OCI-LY1 (cell line): ENCODE measurements around the gene ASB6.

Experiments
- H2AFZ ChIP-seq: fragments of 200-600 bp; sonication (generic), shearing (Covaris generic); 2 replicates; pipeline ENCODE4 v1.6.0; 2014; ENCODE audit warnings: antibody characterized with exemption, mild to moderate bottlenecking, low read length
- H3F3A ChIP-seq: fragments of 200-600 bp; sonication (generic), shearing (Covaris generic); 2 replicates; pipeline ENCODE4 v1.6.0; 2014; ENCODE audit warnings: mild to moderate bottlenecking, antibody characterized with exemption, low read length, moderate library complexity; ENCODE audit not compliant: insufficient read depth
- H3K27ac ChIP-seq: fragments of 200-600 bp; sonication (generic); 2 replicates; pipeline ENCODE4 v1.5.1; 2014; ENCODE audit warnings: low read length, mixed run types, mild to moderate bottlenecking, low read depth; ENCODE audit not compliant: poor library complexity, severe bottlenecking
- H3K27me3 ChIP-seq: fragments of 200-600 bp; sonication (generic); 2 replicates; pipeline ENCODE4 v1.6.0; 2014; ENCODE audit warnings: antibody characterized with exemption, mild to moderate bottlenecking, low read length, moderate library complexity; ENCODE audit not compliant: insufficient read depth
- H3K36me3 ChIP-seq: fragments of 200-600 bp; sonication (generic); 2 replicates; pipeline ENCODE4 v1.6.1; 2014; ENCODE audit warnings: mild to moderate bottlenecking, antibody characterized with exemption, low read length, moderate library complexity, mixed read lengths; ENCODE audit not compliant: insufficient read depth
- H3K4me1 ChIP-seq: fragments of 200-600 bp; sonication (generic); 2 replicates; pipeline ENCODE4 v1.5.1; 2014; ENCODE audit warnings: mild to moderate bottlenecking, low read length, moderate library complexity; ENCODE audit not compliant: insufficient read depth, severe bottlenecking
- H3K4me2 ChIP-seq: fragments of 200-600 bp; sonication (generic), shearing (Covaris generic); 2 replicates; pipeline ENCODE4 v1.6.1; 2014; ENCODE audit warnings: low read length
- H3K4me3 ChIP-seq: fragments of 200-600 bp; sonication (generic); 2 replicates; pipeline ENCODE4 v1.5.1; 2014; ENCODE audit warnings: low read length, low read depth, mild to moderate bottlenecking, mixed read lengths; ENCODE audit not compliant: poor library complexity, severe bottlenecking
- H3K79me2 ChIP-seq: fragments of 200-600 bp; shearing (Covaris generic); 2 replicates; pipeline ENCODE4 v1.6.1; 2016; ENCODE audit warnings: mixed run types, low read length, mixed read lengths; ENCODE audit not compliant: insufficient read depth
- H3K9ac ChIP-seq: fragments of 200-600 bp; sonication (generic), shearing (Covaris generic); 2 replicates; pipeline ENCODE4 v1.6.1; 2014; ENCODE audit warnings: mild to moderate bottlenecking, low read length, mixed read lengths
- H3K9me2 ChIP-seq: fragments of 200-600 bp; sonication (generic), shearing (Covaris generic); 2 replicates; pipeline ENCODE4 v1.6.1; 2014; ENCODE audit warnings: low read depth, mild to moderate bottlenecking, low read length, mixed read lengths
- H3K9me3 ChIP-seq: fragments of 200-600 bp; shearing (Covaris generic); 2 replicates; pipeline ENCODE4 v1.6.1; 2014; ENCODE audit warnings: low read length, mixed read lengths
- H4K20me1 ChIP-seq: fragments of 200-600 bp; sonication (generic), shearing (Covaris generic); 2 replicates; pipeline ENCODE4 v1.6.0; 2016; ENCODE audit warnings: mild to moderate bottlenecking, low read length; ENCODE audit not compliant: insufficient read depth
- CTCF ChIP-seq: fragments of 200-600 bp; sonication (generic), shearing (Covaris generic); IDR thresholded peaks from 2 replicates; pipeline ENCODE4 v1.5.1; 2017; ENCODE audit warnings: mild to moderate bottlenecking, antibody characterized with exemption, low read length, moderate library complexity, mixed read lengths
- EZH2 ChIP-seq: fragments of 200-600 bp; sonication (generic), shearing (Covaris generic); IDR thresholded peaks from 2 replicates; pipeline ENCODE4 v1.8.0; 2017; ENCODE audit warnings: borderline replicate concordance, mixed run types, mild to moderate bottlenecking, antibody characterized with exemption, low read length, moderate library complexity, mixed read lengths

Gene ASB6

GRCh38 chr9:129673602-129674001 lies 31.7 kb upstream of the ASB6 start:
- Histone ChIP-seq H3K4me1 (no peaks in the 10 kb centered on the region), H3K36me3 (no peaks in the 10 kb centered on the region), H3K9ac (no peak overlapping the region), H3K9me2 (no peaks in the 10 kb centered on the region), H4K20me1 (no peaks in the 10 kb centered on the region), H2AFZ (no peak overlapping the region), H3K27ac (no peak overlapping the region), H3K79me2 (no peaks in the 10 kb centered on the region), H3K4me3 (no peak overlapping the region), H3K4me2 (no peak overlapping the region), H3K9me3 (no peaks in the 10 kb centered on the region), H3K27me3 (peaks cover 7% of the 10 kb centered on the region; the same call in 1 of the 2 replicates), H3F3A (no peaks in the 10 kb centered on the region)
- no peak for TF ChIP-seq CTCF
- no peak for TF ChIP-seq EZH2

- H2AFZ ChIP-seq, result no peak overlapping the region
- H3K9ac ChIP-seq, result no peak overlapping the region
- no peaks in the 10 kb centered on the region for H3K9me3 ChIP-seq
- H3K27me3 ChIP-seq, result no peaks in the 10 kb centered on the region
- H3K4me3 ChIP-seq, result no peak overlapping the region
- H3K4me2 ChIP-seq, result no peak overlapping the region
- no peak for TF ChIP-seq EZH2
- H4K20me1 ChIP-seq, result no peaks in the 10 kb centered on the region
- H3K36me3 ChIP-seq, result no peaks in the 10 kb centered on the region
- H3F3A ChIP-seq, result no peaks in the 10 kb centered on the region
- no peak overlapping the region for H3K27ac ChIP-seq
- H3K4me1 ChIP-seq, result no peaks in the 10 kb centered on the region
- no peaks in the 10 kb centered on the region for H3K79me2 ChIP-seq
- no peaks in the 10 kb centered on the region for H3K9me2 ChIP-seq
Observed at GRCh38 chr9:129672702-129673101, 30.8 kb upstream of the ASB6 start.

GRCh38 chr9:129671519-129671918 lies 29.6 kb upstream of the ASB6 start:
- no peaks in the 10 kb centered on the region for H3K9me2 ChIP-seq

More at GRCh38 chr9:129671519-129671918, 29.6 kb upstream of the ASB6 start:
- H3K4me1 ChIP-seq, result no peaks in the 10 kb centered on the region
- H3K27ac ChIP-seq, result no peak overlapping the region
- H4K20me1 ChIP-seq, result no peaks in the 10 kb centered on the region
- no peaks in the 10 kb centered on the region for H3K27me3 ChIP-seq
- H2AFZ ChIP-seq, result no peak overlapping the region
- no peaks in the 10 kb centered on the region for H3K79me2 ChIP-seq
- no peak overlapping the region for H3K4me3 ChIP-seq
- H3F3A ChIP-seq, result no peaks in the 10 kb centered on the region
- H3K4me2 ChIP-seq, result no peak overlapping the region
- H3K9ac ChIP-seq, result no peak overlapping the region
- TF ChIP-seq EZH2 (no peak), CTCF (no peak)
- no peaks in the 10 kb centered on the region for H3K9me3 ChIP-seq
- no peaks in the 10 kb centered on the region for H3K36me3 ChIP-seq
